22Rv1 (cell line): ENCODE results near the gene DTNB.

ENCODE experiments used
- CTCF ChIP-seq: fragments of 450-650 bp; IDR thresholded peaks from 2 replicates; pipeline ENCODE4 v1.5.1; 2017; ENCODE audit warnings: mild to moderate bottlenecking
- ZFX ChIP-seq: fragments of 450-650 bp; IDR thresholded peaks from 2 replicates; pipeline ENCODE4 v1.6.1; 2017; ENCODE audit warnings: antibody characterized with exemption, borderline replicate concordance

GRCh38 chr2:25523060-25523459 lies 150.3 kb downstream of the DTNB start:
- TF ChIP-seq CTCF (no peak), ZFX (no peak)
